GM23248 (cell line): ENCODE measurements around the gene ZFAND2B. TPM values are rescaled to one million over a fixed set of nuclear protein-coding genes. Genes with fewer than 3 reads are reported as not detected.

Experiments
- DNase-seq: peaks from one replicate; pipeline ENCODE4 v3.0.0-alpha.2; 2015
- H2AFZ ChIP-seq: fragments of 200-600 bp; sonication (generic); 2 replicates; pipeline ENCODE4 v1.6.1; 2016; ENCODE audit warnings: antibody characterized with exemption
- H3F3A ChIP-seq: fragments of 200-600 bp; sonication (generic); 2 replicates; pipeline ENCODE4 v1.6.1; 2016; ENCODE audit warnings: mild to moderate bottlenecking, antibody characterized with exemption, mixed run types; ENCODE audit not compliant: insufficient read depth
- H3K27ac ChIP-seq: fragments of 200-600 bp; sonication (generic); 2 replicates; pipeline ENCODE4 v1.5.1; 2016; ENCODE audit warnings: mild to moderate bottlenecking
- H3K27me3 ChIP-seq: fragments of 200-600 bp; sonication (generic); replicated peaks from 2 replicates; pipeline ENCODE4 v1.6.1; 2016; ENCODE audit warnings: mild to moderate bottlenecking; ENCODE audit not compliant: insufficient read depth
- H3K36me3 ChIP-seq: fragments of 200-600 bp; sonication (generic); 2 replicates; pipeline ENCODE4 v1.6.1; 2016; ENCODE audit warnings: low read depth, mild to moderate bottlenecking
- H3K4me1 ChIP-seq: fragments of 200-600 bp; sonication (generic); 2 replicates; pipeline ENCODE4 v1.6.1; 2016; ENCODE audit warnings: mild to moderate bottlenecking; ENCODE audit not compliant: insufficient read depth
- H3K4me2 ChIP-seq: fragments of 200-600 bp; sonication (generic); one replicate; pipeline ENCODE4 v1.6.1; 2016; ENCODE audit warnings: mild to moderate bottlenecking; ENCODE audit not compliant: unreplicated experiment
- H3K4me3 ChIP-seq: fragments of 200-600 bp; sonication (generic); 2 replicates; pipeline ENCODE4 v1.5.1; 2016; ENCODE audit warnings: mild to moderate bottlenecking
- H3K79me2 ChIP-seq: fragments of 200-600 bp; sonication (generic); 2 replicates; pipeline ENCODE4 v1.6.1; 2016; ENCODE audit warnings: mild to moderate bottlenecking; ENCODE audit not compliant: insufficient read depth
- H3K9ac ChIP-seq: fragments of 200-600 bp; sonication (generic); 2 replicates; pipeline ENCODE4 v1.6.1; 2016; ENCODE audit warnings: mild to moderate bottlenecking
- H3K9me2 ChIP-seq: fragments of 200-600 bp; sonication (generic); 2 replicates; pipeline ENCODE4 v1.6.1; 2016; ENCODE audit warnings: mixed run types, mild to moderate bottlenecking, moderate library complexity; ENCODE audit not compliant: insufficient read depth
- H3K9me3 ChIP-seq: fragments of 200-600 bp; sonication (generic); one replicate; pipeline ENCODE4 v1.6.1; 2017; ENCODE audit warnings: low read depth
- H4K20me1 ChIP-seq: fragments of 200-600 bp; sonication (generic); 2 replicates; pipeline ENCODE4 v1.6.0; 2016; ENCODE audit not compliant: insufficient read depth
- EZH2 ChIP-seq: fragments of 200-600 bp; sonication (generic); IDR thresholded peaks from 2 replicates; pipeline ENCODE4 v1.6.1; 2018; ENCODE audit warnings: antibody characterized with exemption, mild to moderate bottlenecking; ENCODE audit not compliant: insufficient read depth, poor library complexity, severe bottlenecking
- EZH2phosphoT487 ChIP-seq: fragments of 200-600 bp; sonication (generic); IDR thresholded peaks from 2 replicates; pipeline ENCODE4 v1.6.1; 2018; ENCODE audit warnings: antibody characterized with exemption, moderate library complexity, mild to moderate bottlenecking, low read depth; ENCODE audit not compliant: insufficient read depth
- WGBS, 2 experiments: methylation state at CpG; one replicate each; pipeline ENCODE4 v1.1.6; 2015 to 2017; ENCODE audit warnings: low lambda C conversion rate in 2 of 2, low coverage in 1 of 2; ENCODE audit errors: missing lambda C conversion rate in 2 of 2; 5-methylcytosine and 5-hydroxymethylcytosine counted together
- in situ Hi-C: fragments of 300-500 bp; cut with MboI; formaldehyde crosslinking; loops from 2 replicates; pipeline ENCODE4 v1.15.0; 2020
- polyA plus RNA-seq: library from polyadenylated mRNA; unstranded; fragments of >200 nt; fragmentation: Nextera tagmentation; extraction: Ambion mirVana; gene quantifications from 2 replicates; pipeline ENCODE4 v1.2.1, GENCODE V29; 2016
- total RNA-seq: library from RNA; depleted of rRNA; stranded (reverse); fragments of >200 nt; shearing (Covaris generic); gene quantifications from 2 replicates; pipeline ENCODE4 v1.2.3, GENCODE V29; 2014

ZFAND2B gene
- total and polyA plus RNA-seq, 2 experiments from 2014 or later: 38.9 to 39.3 TPM

GRCh38 chr2:219252084-219252483, 45.5 kb downstream of the ZFAND2B start:
- DNase-seq: peak; percentile 3
- 56 to 65% methylated on average over 5 of the region's 5 CpGs for WGBS, 2 experiments
- no peak overlapping the region for H3K9ac ChIP-seq

DNA sequence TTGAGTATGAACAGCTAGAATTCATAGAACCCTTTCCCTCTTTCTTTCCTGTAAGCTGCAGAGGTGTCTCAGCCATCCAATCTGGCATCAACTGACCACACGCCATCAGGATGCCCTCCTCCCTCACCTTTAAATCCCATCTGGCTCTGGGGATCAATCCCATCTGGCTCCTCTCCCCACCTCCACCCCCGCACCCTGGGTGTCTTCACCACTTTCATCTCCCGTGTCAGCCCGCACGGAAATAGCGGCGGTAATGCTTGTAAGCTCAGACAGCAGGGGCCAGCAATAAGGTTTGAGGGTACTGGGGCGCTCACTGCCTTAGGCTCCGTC, 46.0 kb downstream of the ZFAND2B start:
- H3K27ac ChIP-seq: no peak overlapping the region
- 13 to 15% methylated on average over 9 of the region's 9 CpGs for WGBS, 2 experiments
- no peaks in the 10 kb centered on the region for H3K9me2 ChIP-seq
- H3K9ac ChIP-seq: peak overlapping the region; percentile 62
- peak; percentile 52 for DNase-seq
- H3K4me1 ChIP-seq: peaks cover 40% of the 10 kb centered on the region
- peak overlapping the region; percentile 78 for H3K4me3 ChIP-seq
- no peaks in the 10 kb centered on the region for H3K9me3 ChIP-seq
- H4K20me1 ChIP-seq: no peaks in the 10 kb centered on the region
- no peaks in the 10 kb centered on the region; the same call in 1 of the 2 replicates for H3K27me3 ChIP-seq
- H3K36me3 ChIP-seq: no peaks in the 10 kb centered on the region
- peaks cover 44% of the 10 kb centered on the region for H3F3A ChIP-seq
- H2AFZ ChIP-seq: peak overlapping the region; percentile 76
- in situ Hi-C loops: no loop called here
- H3K79me2 ChIP-seq: 0 out of 2 replicates have a peak, but pooled peaks cover 2% of the 10 kb centered on the region
- peak overlapping the region; percentile 86 for H3K4me2 ChIP-seq
- TF ChIP-seq EZH2 (no peak), EZH2phosphoT487 (no peak)

More at GRCh38 chr2:219252084-219252483, 45.5 kb downstream of the ZFAND2B start:
- Histone ChIP-seq H3K9me3 (no peaks in the 10 kb centered on the region), H4K20me1 (no peaks in the 10 kb centered on the region), H3K79me2 (peaks cover 5% of the 10 kb centered on the region), H3K9me2 (no peaks in the 10 kb centered on the region), H3K4me1 (peaks cover 40% of the 10 kb centered on the region), H3K4me3 (no peak overlapping the region), H2AFZ (no peak overlapping the region), H3K27me3 (no peaks in the 10 kb centered on the region; the same call in 1 of the 2 replicates), H3F3A (peaks cover 46% of the 10 kb centered on the region), H3K27ac (no peak overlapping the region), H3K36me3 (no peaks in the 10 kb centered on the region), H3K4me2 (no peak overlapping the region)
- TF ChIP-seq EZH2phosphoT487 (no peak), EZH2 (no peak)
- in situ Hi-C loops: no loop called here

DNA sequence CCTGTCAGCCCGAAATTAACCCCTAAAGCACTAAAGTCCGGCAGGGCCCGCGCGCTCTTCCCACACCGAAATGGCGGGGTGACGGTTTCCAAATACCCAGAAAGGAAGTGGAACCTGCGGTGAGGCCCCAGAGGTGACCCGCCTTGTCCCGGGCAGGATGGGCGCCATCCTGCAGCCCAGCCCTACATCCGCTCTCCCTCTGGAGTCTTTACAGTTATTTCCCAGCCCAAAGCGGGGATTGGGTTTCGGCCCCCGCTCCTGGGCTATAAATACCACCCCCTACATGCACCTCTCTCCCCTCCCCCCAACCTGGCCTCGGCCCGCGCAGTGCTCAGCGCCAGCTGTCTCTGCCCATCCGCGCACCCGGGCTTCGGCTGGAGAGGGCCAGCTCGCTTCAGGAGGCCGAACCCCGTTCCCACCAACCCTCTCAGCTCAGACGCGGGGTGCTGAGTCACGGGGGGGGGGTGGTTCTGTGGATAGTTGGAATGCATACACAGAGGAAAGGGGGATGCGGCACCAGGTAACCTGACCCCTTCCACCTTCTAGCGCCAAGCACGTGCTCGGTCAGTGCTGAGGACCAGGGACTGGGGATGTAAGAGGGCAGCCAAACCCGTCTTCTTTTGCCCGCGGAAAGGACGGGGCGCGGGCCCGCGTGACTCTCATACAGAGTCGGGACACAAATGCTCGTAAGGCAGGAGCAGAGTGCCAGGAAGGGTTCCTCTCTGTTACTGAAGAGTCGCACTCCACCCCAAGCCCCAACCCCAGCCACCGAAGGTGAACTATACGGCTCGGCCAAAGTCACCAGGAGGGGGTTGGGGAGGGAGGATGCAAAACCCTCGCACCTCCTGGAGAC, 46.5 kb downstream of the ZFAND2B start, which contains the start of gene TUBA4B:
Gene TUBA4B (plus strand): TSS at position 344 of the 853 bp plus-strand sequence. CDS start 165 bp downstream, at position 509.
- TF ChIP-seq EZH2phosphoT487 (no peak), EZH2 (no peak)
- no peaks in the 10 kb centered on the region for H3K9me3 ChIP-seq
- H4K20me1 ChIP-seq: no peaks in the 10 kb centered on the region
- peak within 1 kb of the TSS; percentile 86 for H3K4me2 ChIP-seq
- no peak within 1 kb of the TSS for H3K27ac ChIP-seq
- peak within 1 kb of the TSS; percentile 62 for H3K9ac ChIP-seq
- H3F3A ChIP-seq: peaks cover 38% of the 10 kb centered on the region
- no peaks in the 10 kb centered on the region for H3K36me3 ChIP-seq
- in situ Hi-C loops: no loop called here
- H3K79me2 ChIP-seq: no peaks in the 10 kb centered on the region
- peak; percentile 70 for DNase-seq
- H3K9me2 ChIP-seq: no peaks in the 10 kb centered on the region
- H2AFZ ChIP-seq: peak within 1 kb of the TSS; percentile 76
- H3K4me3 ChIP-seq: peak within 1 kb of the TSS; percentile 78
- no peaks in the 10 kb centered on the region; the same call in 1 of the 2 replicates for H3K27me3 ChIP-seq
- WGBS, 2 experiments: 6 to 8% methylated on average over 42 to 49 of the region's 49 CpGs
- peaks cover 40% of the 10 kb centered on the region for H3K4me1 ChIP-seq

DNA sequence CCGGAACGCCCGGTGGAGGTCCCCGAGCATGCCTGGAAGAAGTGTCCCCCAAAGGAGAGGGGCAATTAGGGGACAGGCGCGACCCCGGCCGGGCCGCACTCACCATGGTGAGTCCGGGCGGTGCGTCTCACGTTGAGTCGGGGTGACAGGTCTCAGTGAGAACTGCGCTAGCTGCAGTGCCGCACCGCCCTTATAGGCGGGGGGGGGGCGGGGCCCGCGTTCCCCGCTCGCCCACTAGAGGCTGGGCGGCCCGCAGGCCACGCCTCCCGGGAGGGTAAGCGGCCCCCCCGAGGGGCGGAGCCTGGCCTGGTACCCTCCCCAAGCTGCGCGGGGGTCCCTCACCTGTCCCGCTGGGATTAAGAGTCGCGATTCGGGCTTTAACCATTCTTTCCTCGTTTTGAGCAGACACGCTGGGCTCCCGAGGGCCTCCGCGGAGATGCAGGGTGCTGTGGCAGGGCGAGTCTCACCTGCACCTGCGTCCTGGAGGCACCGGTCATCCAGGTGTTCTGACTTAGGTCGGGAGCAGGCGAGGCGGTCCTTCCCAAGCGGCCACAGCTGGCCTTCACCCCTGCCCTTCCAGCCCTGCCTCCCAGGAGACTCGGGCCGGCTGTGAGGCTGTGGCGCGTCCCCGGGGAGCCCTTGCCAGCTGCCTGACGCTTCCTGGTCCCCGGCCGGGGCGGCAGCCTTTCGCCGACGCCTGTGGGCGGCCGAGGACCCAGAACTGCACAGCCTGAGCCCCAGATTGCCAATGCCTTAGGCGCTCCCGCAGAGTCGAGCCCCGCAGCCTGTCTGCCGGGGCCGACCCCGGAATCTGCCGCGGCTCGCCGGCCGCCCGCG, 47.4 kb downstream of the ZFAND2B start, which contains the start of gene TUBA4A:
Gene TUBA4A (minus strand): TSS at position 166 of the 837 bp plus-strand sequence. CDS start 60 bp downstream, at position 106.
- Histone ChIP-seq H3K4me1 (peaks cover 37% of the 10 kb centered on the region), H3K9me3 (no peaks in the 10 kb centered on the region), H3K27me3 (no peaks in the 10 kb centered on the region; the same call in 1 of the 2 replicates), H3K4me3 (peak within 1 kb of the TSS; percentile 78), H3F3A (peaks cover 32% of the 10 kb centered on the region), H2AFZ (peak within 1 kb of the TSS; percentile 76), H3K9ac (peak within 1 kb of the TSS; percentile 62), H3K27ac (no peak within 1 kb of the TSS), H3K9me2 (no peaks in the 10 kb centered on the region), H4K20me1 (no peaks in the 10 kb centered on the region), H3K36me3 (no peaks in the 10 kb centered on the region), H3K4me2 (peak within 1 kb of the TSS; percentile 86), H3K79me2 (no peaks in the 10 kb centered on the region)
- WGBS, 2 experiments: 1 to 3% methylated on average over 60 to 68 of the region's 76 CpGs
- in situ Hi-C loops: no loop called here
- TF ChIP-seq EZH2: no peak
- no peak for TF ChIP-seq EZH2phosphoT487
- DNase-seq: peak; percentile 83
